ENCODE results near the gene CLTCL1.
"Not testable (repeated sequence)": the region's sequence is repeated elsewhere in the genome, so short reads cannot be mapped to it uniquely, and the experiment has no call there.

CLTCL1 gene

DNA sequence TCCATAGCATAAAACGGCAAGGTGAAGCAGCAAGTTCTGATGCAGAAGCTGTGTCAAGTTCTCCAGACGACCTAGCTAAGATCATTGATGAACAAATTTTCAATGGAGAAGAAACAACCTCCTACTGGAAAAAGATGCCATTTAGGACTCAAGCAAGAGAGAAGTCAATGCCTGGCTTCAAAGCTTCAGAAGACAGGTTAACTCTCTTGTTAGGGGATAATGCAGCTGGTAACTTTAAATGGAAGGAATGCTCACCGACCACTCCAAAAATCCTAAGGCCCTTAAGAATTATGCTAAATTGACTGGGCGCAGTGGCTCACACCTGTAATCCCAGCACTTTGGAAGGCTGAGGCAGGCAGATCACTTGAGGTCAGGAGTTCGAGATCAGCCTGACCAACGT is 31.3 kb downstream of the CLTCL1 start:
- peaks cover 0 to 8% (median 4%) of the 10 kb centered on the region in 5 donors for H3K36me3 ChIP-seq (ENCODE audit: control insufficient read depth in 5 of 5, insufficient read depth in 5 of 5, low read length in 5 of 5)
- H3K4me1 ChIP-seq (ENCODE audit: control insufficient read depth in 5 of 5, insufficient read depth in 5 of 5, low read length in 5 of 5), result peaks cover 0 to 10% (median 9%) of the 10 kb centered on the region in 5 donors
- peaks cover 0 to 4% (median 0%) of the 10 kb centered on the region in 5 donors for H3K9me3 ChIP-seq (ENCODE audit: control insufficient read depth in 5 of 5, low read length in 5 of 5)
- H3K27ac ChIP-seq (ENCODE audit: low read depth, low read length), result peak overlapping the region; percentile 54
- H3K27me3 ChIP-seq (ENCODE audit: control insufficient read depth in 5 of 5, insufficient read depth in 4 of 5, low read length in 5 of 5), result no peaks in the 10 kb centered on the region
- H3K4me3 ChIP-seq (ENCODE audit: low read depth in 1 of 5, low read length in 5 of 5), result peak overlapping the region in 3 of 5 donors; percentile 42 to 58 (median 52)
- peak overlapping the region in 1 of 5 donors; percentile 47 for H3K9ac ChIP-seq (ENCODE audit: low read length in 5 of 5)

GRCh38 chr22:19258968-19259288 is 32.6 kb downstream of the CLTCL1 start:
- not testable (repeated sequence) for H3K4me3 ChIP-seq (ENCODE audit: low read depth in 1 of 5, low read length in 5 of 5); H3K36me3 ChIP-seq (ENCODE audit: control insufficient read depth in 5 of 5, insufficient read depth in 5 of 5, low read length in 5 of 5); H3K9me3 ChIP-seq (ENCODE audit: control insufficient read depth in 5 of 5, low read length in 5 of 5); H3K27me3 ChIP-seq (ENCODE audit: control insufficient read depth in 5 of 5, insufficient read depth in 4 of 5, low read length in 5 of 5); H3K9ac ChIP-seq (ENCODE audit: low read length in 5 of 5); H3K4me1 ChIP-seq (ENCODE audit: control insufficient read depth in 5 of 5, insufficient read depth in 5 of 5, low read length in 5 of 5); H3K27ac ChIP-seq (ENCODE audit: low read depth, low read length)

- Histone ChIP-seq H3K9ac (ENCODE audit: low read length in 5 of 5) (no peak overlapping the region), H3K27ac (ENCODE audit: low read depth, low read length) (no peak overlapping the region), H3K36me3 (ENCODE audit: control insufficient read depth in 5 of 5, insufficient read depth in 5 of 5, low read length in 5 of 5) (peaks cover 0 to 10% (median 4%) of the 10 kb centered on the region in 5 donors), H3K27me3 (ENCODE audit: control insufficient read depth in 5 of 5, insufficient read depth in 4 of 5, low read length in 5 of 5) (no peaks in the 10 kb centered on the region), H3K4me3 (ENCODE audit: low read depth in 1 of 5, low read length in 5 of 5) (no peak overlapping the region), H3K4me1 (ENCODE audit: control insufficient read depth in 5 of 5, insufficient read depth in 5 of 5, low read length in 5 of 5) (peaks cover 0 to 10% (median 9%) of the 10 kb centered on the region in 5 donors), H3K9me3 (ENCODE audit: control insufficient read depth in 5 of 5, low read length in 5 of 5) (peaks cover 0 to 4% (median 0%) of the 10 kb centered on the region in 5 donors)
These were observed 33.1 kb downstream of the CLTCL1 start for GRCh38 chr22:19258371-19258770.

DNA sequence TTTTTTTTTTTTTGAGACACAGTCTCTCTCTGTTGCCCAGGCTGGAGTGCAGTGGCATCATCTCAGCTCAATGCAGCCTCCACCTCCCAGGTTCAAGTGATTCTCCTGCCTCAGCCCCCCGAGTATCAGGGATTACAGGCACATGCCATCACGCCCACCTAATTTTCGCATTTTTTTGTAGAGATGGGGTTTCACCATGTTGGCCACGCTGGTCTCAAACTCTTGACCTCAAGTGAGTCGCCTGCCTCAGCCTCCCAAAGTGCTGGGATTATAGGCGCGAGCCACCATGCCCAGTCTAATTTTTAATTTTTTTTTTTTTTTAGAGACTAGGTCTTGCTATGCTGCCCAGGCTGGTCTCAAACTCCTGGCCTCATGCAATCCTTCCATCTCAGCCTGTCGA is 35.2 kb downstream of the CLTCL1 start:
- H3K4me1 ChIP-seq (ENCODE audit: control insufficient read depth in 5 of 5, insufficient read depth in 5 of 5, low read length in 5 of 5); H3K9me3 ChIP-seq (ENCODE audit: control insufficient read depth in 5 of 5, low read length in 5 of 5); H3K9ac ChIP-seq (ENCODE audit: low read length in 5 of 5); H3K27me3 ChIP-seq (ENCODE audit: control insufficient read depth in 5 of 5, insufficient read depth in 4 of 5, low read length in 5 of 5); H3K4me3 ChIP-seq (ENCODE audit: low read depth in 1 of 5, low read length in 5 of 5); H3K27ac ChIP-seq (ENCODE audit: low read depth, low read length): not testable (repeated sequence)
- peaks cover 0 to 16% (median 4%) of the 10 kb centered on the region in 5 donors for H3K36me3 ChIP-seq (ENCODE audit: control insufficient read depth in 5 of 5, insufficient read depth in 5 of 5, low read length in 5 of 5)

DNA sequence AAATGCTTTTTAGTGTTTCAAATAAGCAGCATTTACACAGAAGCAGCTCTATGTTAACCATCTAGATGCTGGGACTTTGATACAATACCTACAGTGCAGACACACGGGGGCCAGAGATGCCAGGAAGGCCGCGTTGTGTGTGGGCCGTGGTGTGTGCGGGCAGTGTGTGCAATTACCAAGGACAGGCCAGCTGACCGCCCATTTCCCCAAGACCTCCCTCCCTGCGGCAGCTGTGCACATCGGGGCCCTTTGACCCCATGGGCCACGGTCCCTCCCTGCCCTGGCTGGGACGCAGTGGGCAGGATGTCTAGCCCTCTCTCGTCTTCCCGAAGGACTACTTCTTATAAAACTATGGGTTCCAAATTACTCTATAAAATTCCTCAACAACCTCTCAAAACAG is 38.4 kb downstream of the CLTCL1 start:
- Histone ChIP-seq H3K27ac (ENCODE audit: low read depth, low read length) (no peak overlapping the region), H3K4me3 (ENCODE audit: low read depth in 1 of 5, low read length in 5 of 5) (no peak overlapping the region), H3K4me1 (ENCODE audit: control insufficient read depth in 5 of 5, insufficient read depth in 5 of 5, low read length in 5 of 5) (no peaks in the 10 kb centered on the region), H3K36me3 (ENCODE audit: control insufficient read depth in 5 of 5, insufficient read depth in 5 of 5, low read length in 5 of 5) (peaks cover 0 to 13% (median 4%) of the 10 kb centered on the region in 5 donors), H3K9me3 (ENCODE audit: control insufficient read depth in 5 of 5, low read length in 5 of 5) (peaks cover 0 to 4% (median 0%) of the 10 kb centered on the region in 5 donors), H3K27me3 (ENCODE audit: control insufficient read depth in 5 of 5, insufficient read depth in 4 of 5, low read length in 5 of 5) (no peaks in the 10 kb centered on the region), H3K9ac (ENCODE audit: low read length in 5 of 5) (no peak overlapping the region)

- peaks cover 0 to 14% (median 7%) of the 10 kb centered on the region in 5 donors for H3K36me3 ChIP-seq (ENCODE audit: control insufficient read depth in 5 of 5, insufficient read depth in 5 of 5, low read length in 5 of 5)
- H3K4me1 ChIP-seq (ENCODE audit: control insufficient read depth in 5 of 5, insufficient read depth in 5 of 5, low read length in 5 of 5), result no peaks in the 10 kb centered on the region
- H3K9ac ChIP-seq (ENCODE audit: low read length in 5 of 5), result no peak overlapping the region
- H3K27ac ChIP-seq (ENCODE audit: low read depth, low read length), result no peak overlapping the region
- no peak overlapping the region for H3K4me3 ChIP-seq (ENCODE audit: low read depth in 1 of 5, low read length in 5 of 5)
- H3K9me3 ChIP-seq (ENCODE audit: control insufficient read depth in 5 of 5, low read length in 5 of 5), result no peaks in the 10 kb centered on the region
- no peaks in the 10 kb centered on the region for H3K27me3 ChIP-seq (ENCODE audit: control insufficient read depth in 5 of 5, insufficient read depth in 4 of 5, low read length in 5 of 5)
These were observed 46.7 kb downstream of the CLTCL1 start for GRCh38 chr22:19244600-19245352.

DNA sequence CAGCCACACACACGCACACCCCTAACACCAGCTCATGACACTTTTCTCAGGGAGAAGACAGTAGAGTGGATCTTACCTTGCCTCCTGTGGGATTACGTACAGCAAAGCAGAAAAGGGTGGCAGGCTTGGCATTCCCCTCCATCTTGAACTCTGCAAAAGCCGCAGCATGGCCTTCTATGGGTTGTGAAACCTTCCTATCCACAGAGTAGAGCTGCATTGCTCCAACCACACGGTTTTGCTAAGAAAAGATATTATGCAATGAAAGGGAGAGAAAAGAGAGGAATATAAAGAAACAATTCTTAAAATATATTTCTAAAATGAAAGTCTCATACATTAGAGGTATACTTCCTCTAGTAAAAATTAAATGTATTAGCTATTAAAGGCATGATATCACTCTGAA is 48.8 kb downstream of the CLTCL1 start:
- Histone ChIP-seq H3K4me3 (ENCODE audit: low read depth in 1 of 5, low read length in 5 of 5) (no peak overlapping the region), H3K4me1 (ENCODE audit: control insufficient read depth in 5 of 5, insufficient read depth in 5 of 5, low read length in 5 of 5) (no peaks in the 10 kb centered on the region), H3K36me3 (ENCODE audit: control insufficient read depth in 5 of 5, insufficient read depth in 5 of 5, low read length in 5 of 5) (peaks cover 0 to 25% (median 13%) of the 10 kb centered on the region in 5 donors), H3K27ac (ENCODE audit: low read depth, low read length) (no peak overlapping the region), H3K27me3 (ENCODE audit: control insufficient read depth in 5 of 5, insufficient read depth in 4 of 5, low read length in 5 of 5) (no peaks in the 10 kb centered on the region), H3K9ac (ENCODE audit: low read length in 5 of 5) (no peak overlapping the region), H3K9me3 (ENCODE audit: control insufficient read depth in 5 of 5, low read length in 5 of 5) (no peaks in the 10 kb centered on the region)

GRCh38 chr22:19241593-19241906 is 50.0 kb downstream of the CLTCL1 start:
- Histone ChIP-seq H3K9me3 (ENCODE audit: control insufficient read depth in 5 of 5, low read length in 5 of 5) (no peaks in the 10 kb centered on the region), H3K4me3 (ENCODE audit: low read depth in 1 of 5, low read length in 5 of 5) (no peak overlapping the region), H3K36me3 (ENCODE audit: control insufficient read depth in 5 of 5, insufficient read depth in 5 of 5, low read length in 5 of 5) (peaks cover 0 to 25% (median 13%) of the 10 kb centered on the region in 5 donors), H3K27ac (ENCODE audit: low read depth, low read length) (no peak overlapping the region), H3K27me3 (ENCODE audit: control insufficient read depth in 5 of 5, insufficient read depth in 4 of 5, low read length in 5 of 5) (no peaks in the 10 kb centered on the region), H3K9ac (ENCODE audit: low read length in 5 of 5) (no peak overlapping the region), H3K4me1 (ENCODE audit: control insufficient read depth in 5 of 5, insufficient read depth in 5 of 5, low read length in 5 of 5) (no peaks in the 10 kb centered on the region)

DNA sequence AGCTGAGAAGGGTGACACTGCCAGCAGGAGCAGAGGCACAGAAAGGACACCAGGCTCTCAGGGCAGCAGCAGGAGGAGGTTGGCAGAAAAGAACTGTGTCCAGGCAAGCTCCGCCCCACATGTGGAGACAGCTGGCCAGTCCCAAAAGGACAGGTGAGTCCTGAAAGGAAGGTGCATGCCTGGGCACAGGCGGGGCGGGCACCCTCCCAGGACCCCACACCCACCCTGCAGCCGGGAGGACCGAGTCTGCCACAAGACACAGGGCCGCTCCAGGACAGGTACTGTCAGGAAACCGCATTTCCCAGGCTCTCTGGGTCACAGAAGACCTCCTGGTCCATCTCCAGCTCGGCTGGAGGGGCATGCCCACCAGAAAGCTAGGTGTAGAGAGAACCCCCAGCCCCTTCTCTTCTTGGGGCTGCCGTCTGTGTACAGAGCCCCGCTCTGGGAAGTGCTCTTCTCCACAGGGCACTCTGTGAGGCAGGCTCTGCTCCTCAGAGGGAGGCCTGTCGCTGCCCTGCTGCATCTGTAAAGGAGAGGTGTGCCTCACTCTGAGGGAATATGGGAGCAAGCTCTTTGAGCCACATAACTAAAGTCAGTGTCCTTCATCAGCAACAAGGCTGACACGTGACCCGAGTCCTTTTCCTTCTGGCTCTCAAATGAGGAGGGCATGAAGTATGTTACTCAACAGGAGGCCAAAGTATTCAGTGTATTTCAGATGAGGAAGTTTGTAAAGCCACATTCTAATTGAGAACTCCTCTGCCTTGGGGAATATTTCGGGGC is 50.5 kb downstream of the CLTCL1 start:
- Histone ChIP-seq H3K36me3 (ENCODE audit: control insufficient read depth in 5 of 5, insufficient read depth in 5 of 5, low read length in 5 of 5) (peaks cover 0 to 25% (median 13%) of the 10 kb centered on the region in 5 donors), H3K9me3 (ENCODE audit: control insufficient read depth in 5 of 5, low read length in 5 of 5) (no peaks in the 10 kb centered on the region), H3K9ac (ENCODE audit: low read length in 5 of 5) (no peak overlapping the region), H3K27ac (ENCODE audit: low read depth, low read length) (no peak overlapping the region), H3K4me1 (ENCODE audit: control insufficient read depth in 5 of 5, insufficient read depth in 5 of 5, low read length in 5 of 5) (no peaks in the 10 kb centered on the region), H3K4me3 (ENCODE audit: low read depth in 1 of 5, low read length in 5 of 5) (no peak overlapping the region), H3K27me3 (ENCODE audit: control insufficient read depth in 5 of 5, insufficient read depth in 4 of 5, low read length in 5 of 5) (no peaks in the 10 kb centered on the region)

DNA sequence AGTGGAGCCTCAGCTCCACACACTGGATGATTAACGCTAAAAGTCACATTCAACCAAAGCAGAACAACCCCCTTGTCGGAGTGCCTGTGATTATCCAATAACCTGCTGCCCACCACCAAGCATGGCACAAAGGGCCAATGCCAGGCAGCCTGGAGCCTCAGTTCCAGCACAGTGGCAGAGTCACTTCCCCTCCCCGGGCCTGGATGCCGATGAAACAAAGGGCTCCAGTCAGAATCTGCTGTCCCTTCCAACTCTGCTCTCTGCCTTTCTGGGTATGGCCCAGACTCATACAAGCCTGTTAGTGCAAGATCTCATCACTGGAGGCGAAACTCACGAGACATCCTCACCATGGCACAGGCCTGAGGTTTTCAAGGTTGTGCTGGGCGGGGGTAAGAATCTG is 52.1 kb downstream of the CLTCL1 start:
- H3K27me3 ChIP-seq (ENCODE audit: control insufficient read depth in 5 of 5, insufficient read depth in 4 of 5, low read length in 5 of 5), result no peaks in the 10 kb centered on the region
- H3K36me3 ChIP-seq (ENCODE audit: control insufficient read depth in 5 of 5, insufficient read depth in 5 of 5, low read length in 5 of 5), result peaks cover 0 to 33% (median 14%) of the 10 kb centered on the region in 5 donors
- H3K9ac ChIP-seq (ENCODE audit: low read length in 5 of 5), result peak overlapping the region in 1 of 5 donors; percentile 0
- no peaks in the 10 kb centered on the region for H3K4me1 ChIP-seq (ENCODE audit: control insufficient read depth in 5 of 5, insufficient read depth in 5 of 5, low read length in 5 of 5)
- H3K4me3 ChIP-seq (ENCODE audit: low read depth in 1 of 5, low read length in 5 of 5), result no peak overlapping the region
- no peaks in the 10 kb centered on the region for H3K9me3 ChIP-seq (ENCODE audit: control insufficient read depth in 5 of 5, low read length in 5 of 5)
- H3K27ac ChIP-seq (ENCODE audit: low read depth, low read length), result no peak overlapping the region

All from subcutaneous abdominal adipose tissue (tissue), 5 donors.